Liver (tissue), 9 donors: ENCODE results near the gene PUS10. TPM values are rescaled to one million over a fixed set of nuclear protein-coding genes. Genes with fewer than 3 reads are reported as not detected.

ENCODE experiments used
- DNase-seq: peaks from one replicate; pipeline ENCODE4 v3.0.0-alpha.2; 2017; ENCODE audit warnings: low spot score
- H3K27ac ChIP-seq, 2 donors: one replicate each; pipeline ENCODE4 v1.7.0; 2013; ENCODE audit warnings: inconsistent platforms in 2 of 2, low read length in 2 of 2, control low read depth in 1 of 2, low read depth in 1 of 2, mild to moderate bottlenecking in 1 of 2
- H3K27me3 ChIP-seq, 4 donors: one replicate each; pipeline versions ENCODE4 v1.6.1 to v1.7.0; 2013; ENCODE audit warnings: low read length in 3 of 4, inconsistent platforms in 1 of 4, mild to moderate bottlenecking in 1 of 4, moderate library complexity in 1 of 4; ENCODE audit not compliant: control insufficient read depth in 4 of 4, insufficient read depth in 4 of 4
- H3K36me3 ChIP-seq, 4 donors: one replicate each; pipeline versions ENCODE4 v1.6.1 to v1.7.0; 2013; ENCODE audit warnings: low read length in 3 of 4, mild to moderate bottlenecking in 3 of 4, low read depth in 1 of 4, moderate library complexity in 1 of 4; ENCODE audit not compliant: control insufficient read depth in 4 of 4, insufficient read depth in 3 of 4
- H3K4me1 ChIP-seq, 4 donors: one replicate each; pipeline versions ENCODE4 v1.6.1 to v1.7.0; 2013; ENCODE audit warnings: low read length in 3 of 4, mild to moderate bottlenecking in 3 of 4, moderate library complexity in 1 of 4; ENCODE audit not compliant: control insufficient read depth in 4 of 4, insufficient read depth in 4 of 4
- H3K4me3 ChIP-seq, 3 donors: one replicate each; pipeline versions ENCODE4 v1.6.1 to v1.7.0; 2013; ENCODE audit warnings: low read length in 3 of 3, control low read depth in 1 of 3, low read depth in 1 of 3, mild to moderate bottlenecking in 1 of 3
- H3K9ac ChIP-seq, 2 donors: one replicate each; pipeline ENCODE4 v1.7.0; 2013; ENCODE audit warnings: low read length in 2 of 2, mild to moderate bottlenecking in 2 of 2, moderate library complexity in 2 of 2, control low read depth in 1 of 2, low read depth in 1 of 2
- H3K9me3 ChIP-seq, 4 donors: one replicate each; pipeline versions ENCODE4 v1.6.1 to v1.7.0; 2013; ENCODE audit warnings: low read length in 3 of 4; ENCODE audit not compliant: control insufficient read depth in 4 of 4
- ATF3 ChIP-seq: IDR thresholded peaks from 2 replicates; pipeline ENCODE4 v1.6.1; 2016; ENCODE audit warnings: antibody characterized with exemption
- CTCF ChIP-seq: fragments of 150-350 bp; IDR thresholded peaks from 2 replicates; pipeline ENCODE4 v1.5.1; 2017; ENCODE audit warnings: improper control_type of control experiment, low read depth, low read length; ENCODE audit not compliant: missing input control
- EGR1 ChIP-seq, 2 donors: IDR thresholded peaks; 2 replicates each; pipeline ENCODE4 v1.6.1; 2016 to 2018; ENCODE audit warnings: antibody characterized with exemption in 2 of 2, low read depth in 2 of 2
- FOXA1 ChIP-seq: IDR thresholded peaks from 2 replicates; pipeline ENCODE4 v1.6.1; 2016; ENCODE audit warnings: antibody characterized with exemption
- FOXA2 ChIP-seq: IDR thresholded peaks from 2 replicates; pipeline ENCODE4 v1.6.1; 2016; ENCODE audit warnings: antibody characterized with exemption
- GABPA ChIP-seq, 2 donors: IDR thresholded peaks in 1 of 2; conservative IDR thresholded peaks in 1 of 2; 2 replicates each; pipeline ENCODE4 v1.6.1; 2016; ENCODE audit warnings: antibody characterized with exemption in 2 of 2, mild to moderate bottlenecking in 1 of 2, moderate library complexity in 1 of 2
- HNF4A ChIP-seq, 2 donors: conservative IDR thresholded peaks; 2 replicates each; pipeline ENCODE4 v1.6.1; 2016; ENCODE audit warnings: antibody characterized with exemption in 2 of 2, mild to moderate bottlenecking in 2 of 2
- HNF4G ChIP-seq: IDR thresholded peaks from 2 replicates; pipeline ENCODE4 v1.6.1; 2016; ENCODE audit warnings: antibody characterized with exemption
- JUND ChIP-seq, 2 donors: IDR thresholded peaks; 2 replicates each; pipeline ENCODE4 v1.6.1; 2016; ENCODE audit warnings: antibody characterized with exemption in 2 of 2
- MAX ChIP-seq: IDR thresholded peaks from 2 replicates; pipeline ENCODE4 v1.6.1; 2016; ENCODE audit warnings: antibody characterized with exemption
- NR2F2 ChIP-seq: IDR thresholded peaks from 2 replicates; pipeline ENCODE4 v1.6.1; 2016; ENCODE audit warnings: antibody characterized with exemption
- RAD21 ChIP-seq, 2 donors: IDR thresholded peaks; 2 replicates each; pipeline ENCODE4 v1.6.1; 2016; ENCODE audit warnings: antibody characterized with exemption in 2 of 2, mild to moderate bottlenecking in 2 of 2
- REST ChIP-seq: IDR thresholded peaks from 2 replicates; pipeline ENCODE4 v1.6.1; 2016; ENCODE audit warnings: antibody characterized with exemption, mild to moderate bottlenecking
- RXRA ChIP-seq, 2 donors: IDR thresholded peaks; 2 replicates each; pipeline ENCODE4 v1.6.1; 2017 to 2018; ENCODE audit warnings: antibody characterized with exemption in 2 of 2, mild to moderate bottlenecking in 1 of 2
- SP1 ChIP-seq: IDR thresholded peaks from 2 replicates; pipeline ENCODE4 v1.6.1; 2018; ENCODE audit warnings: antibody characterized with exemption, mild to moderate bottlenecking
- TAF1 ChIP-seq: conservative IDR thresholded peaks from 2 replicates; pipeline ENCODE4 v1.6.1; 2016; ENCODE audit warnings: antibody characterized with exemption, mild to moderate bottlenecking
- YY1 ChIP-seq: IDR thresholded peaks from 2 replicates; pipeline ENCODE4 v1.6.1; 2016; ENCODE audit warnings: antibody characterized with exemption, mild to moderate bottlenecking
- ZBTB33 ChIP-seq: IDR thresholded peaks from 2 replicates; pipeline ENCODE4 v1.6.1; 2016; ENCODE audit warnings: antibody characterized with exemption
- WGBS: extraction: QIAGEN DNeasy Blood & Tissue Kit; methylation state at CpG from one replicate; pipeline ENCODE4 v1.1.7; 2013; 5-methylcytosine and 5-hydroxymethylcytosine counted together
- polyA plus RNA-seq, 2 donors: library from polyadenylated mRNA; stranded (reverse) in 1 of 2; unstranded in 1 of 2; fragments of 200-250 nt in 1 of 2; fragments of >200 nt in 1 of 2; fragmentation: Nextera tagmentation in 1 of 2; extraction: Ambion mirVana in 1 of 2; gene quantifications; one replicate each; pipeline versions ENCODE4 v1.2.1 to v1.2.3, GENCODE V29; 2013 to 2015
- total RNA-seq, 2 donors: library from RNA; depleted of rRNA; stranded (reverse); fragments of >200 nt; gene quantifications; one replicate each; pipeline ENCODE4 v1.2.3, GENCODE V29; 2014
- donor health status: healthy.
- donor health status: healthy.
- donor health status: healthy.
- donor health status: healthy.
- donor health status: healthy.

The PUS10 gene
- total and polyA plus RNA-seq, 4 donors, result 4.3 to 19.6 (median 6.4) TPM

GRCh38 chr2:61029533-61029932, 11.5 kb upstream of the PUS10 start:
- Histone ChIP-seq H3K4me3 (no peak overlapping the region), H3K9me3 (no peaks in the 10 kb centered on the region), H3K36me3 (peaks cover 6 to 33% (median 28%) of the 10 kb centered on the region in 4 donors), H3K27ac (no peak overlapping the region), H3K27me3 (no peaks in the 10 kb centered on the region), H3K9ac (no peak overlapping the region), H3K4me1 (peaks cover 0 to 3% (median 0%) of the 10 kb centered on the region in 4 donors)
- no peak for TF ChIP-seq YY1
- no peak for TF ChIP-seq RXRA (IDR thresholded peaks at IDR 0.05)
- TF ChIP-seq SP1, result no peak
- TF ChIP-seq ZBTB33, result no peak
- TF ChIP-seq HNF4G, result no peak
- TF ChIP-seq JUND (IDR thresholded peaks at IDR 0.05), result no peak
- 97% methylated on average over 3 of the region's 3 CpGs for WGBS
- DNase-seq, result no peak

GRCh38 chr2:61023670-61024069, 5.6 kb upstream of the PUS10 start:
- Histone ChIP-seq H3K27ac (no peak overlapping the region), H3K36me3 (peaks cover 0 to 4% (median 2%) of the 10 kb centered on the region in 4 donors), H3K9ac (no peak overlapping the region), H3K4me3 (no peak overlapping the region), H3K27me3 (no peaks in the 10 kb centered on the region), H3K9me3 (no peaks in the 10 kb centered on the region), H3K4me1 (peaks cover 1 to 7% (median 4%) of the 10 kb centered on the region in 4 donors)
- TF ChIP-seq HNF4G, result no peak
- no peak for TF ChIP-seq JUND (IDR thresholded peaks at IDR 0.05)
- TF ChIP-seq YY1, result no peak
- no peak for TF ChIP-seq RAD21 (IDR thresholded peaks at IDR 0.05)
- TF ChIP-seq RXRA (IDR thresholded peaks at IDR 0.05), result no peak
- no peak for TF ChIP-seq HNF4A (conservative IDR thresholded peaks at IDR 0.05)
- TF ChIP-seq MAX, result no peak
- no peak for TF ChIP-seq TAF1
- TF ChIP-seq REST, result no peak
- TF ChIP-seq GABPA (IDR thresholded peaks at IDR 0.05 in 1 of 2, conservative IDR thresholded peaks at IDR 0.05 in 1 of 2), result no peak
- no peak for TF ChIP-seq CTCF
- no peak for TF ChIP-seq EGR1 (IDR thresholded peaks at IDR 0.05; ENCODE audit: low read depth in 2 of 2)
- no peak for TF ChIP-seq ATF3
- no peak for TF ChIP-seq ZBTB33
- no peak for TF ChIP-seq FOXA1
- TF ChIP-seq NR2F2, result no peak
- no peak for TF ChIP-seq SP1
- TF ChIP-seq FOXA2, result no peak
- DNase-seq, result no peak
- 94% methylated on average over 4 of the region's 4 CpGs for WGBS
